HG03175 (cell line): ENCODE measurements around the gene DIP2C.
A peak's percentile ranks its signal among the peaks of the same experiment; 100 is the strongest.
"Not testable (repeated sequence)": the region's sequence is repeated elsewhere in the genome, so short reads cannot be mapped to it uniquely, and the experiment has no call there.

Source experiments
- ATAC-seq: cut with Tn5 transposase; IDR thresholded peaks from one replicate; pipeline ENCODE4 v1.9.1; 2021; ENCODE audit warnings: mild to moderate bottlenecking, moderate library complexity; ENCODE audit not compliant: unreplicated experiment

Gene DIP2C

DNA sequence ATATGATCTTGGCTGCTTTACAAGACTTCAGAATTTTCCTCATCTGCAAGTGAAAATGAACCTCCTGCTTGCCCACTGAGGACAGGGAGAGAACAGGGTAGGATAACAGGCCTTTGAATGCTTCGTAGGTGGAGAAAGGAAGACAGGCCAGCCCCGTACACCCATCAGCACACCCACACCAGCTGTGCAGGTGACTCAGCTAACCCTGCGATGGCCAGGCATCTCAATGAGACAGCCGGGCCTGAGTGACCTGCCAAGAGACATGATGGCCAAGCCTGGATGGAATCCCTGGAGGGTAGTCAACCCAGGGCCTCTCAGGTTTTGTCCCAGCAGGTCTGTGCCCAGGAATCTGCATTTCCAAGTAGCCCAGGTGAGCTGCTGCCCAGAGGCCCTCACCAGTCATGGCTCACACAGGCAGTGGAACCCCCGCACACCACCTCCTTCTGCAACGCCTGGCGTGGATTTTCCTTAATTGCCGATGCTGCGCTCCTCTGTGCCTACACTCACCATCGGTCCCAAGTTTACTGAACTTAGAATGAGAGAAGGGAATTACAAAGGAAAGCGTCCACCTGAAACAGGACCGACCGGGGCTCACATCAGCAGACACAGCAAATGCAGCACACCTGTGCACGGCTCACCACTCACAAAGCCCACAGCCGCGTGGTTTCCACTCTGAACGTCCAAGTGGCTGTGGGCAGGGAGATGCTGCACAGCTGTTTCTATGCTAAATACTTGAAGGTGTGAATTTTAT, 163.7 kb downstream of the DIP2C start:
- ATAC-seq = no peak

DNA sequence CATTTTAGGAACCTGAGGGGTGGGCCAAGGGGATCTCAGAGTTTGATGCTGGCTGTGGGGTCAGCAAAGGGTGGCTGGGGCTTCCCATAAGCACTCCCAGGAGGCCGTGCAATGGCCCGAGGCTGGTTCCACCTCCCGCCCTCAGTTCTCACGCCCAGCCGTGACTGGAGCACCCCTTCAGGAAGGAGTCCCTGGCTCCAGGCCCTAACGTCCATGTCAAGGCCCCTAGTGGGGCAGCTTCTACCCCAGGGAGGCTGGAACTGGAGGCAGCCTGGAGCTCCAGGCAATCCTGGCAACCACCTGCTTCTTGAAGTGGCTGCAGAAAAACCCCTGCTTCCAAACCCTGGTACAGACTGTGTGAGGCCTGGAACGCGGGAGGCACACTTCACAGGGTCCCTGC, 165.5 kb downstream of the DIP2C start:
- ATAC-seq = no peak

DNA sequence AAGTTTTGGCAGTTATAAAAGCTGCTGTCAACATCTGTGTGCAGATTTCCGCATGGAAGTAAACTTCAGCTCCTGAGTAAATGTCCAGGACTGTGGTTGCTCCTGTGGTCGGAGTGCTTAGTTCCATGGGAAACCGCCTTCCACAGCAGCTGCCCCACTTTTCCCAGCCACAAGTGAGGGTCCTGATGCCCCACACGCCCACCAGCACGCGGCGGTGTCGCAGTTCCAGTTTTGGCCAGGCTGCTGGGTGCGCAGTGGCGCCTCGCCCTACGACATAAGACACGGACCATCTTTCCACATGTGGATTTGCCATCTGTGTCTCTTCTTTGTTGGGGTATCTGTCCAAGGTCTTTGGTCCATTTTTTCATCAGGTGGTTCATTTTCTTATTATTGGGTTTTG, 167.1 kb downstream of the DIP2C start:
- no peak for ATAC-seq

DNA sequence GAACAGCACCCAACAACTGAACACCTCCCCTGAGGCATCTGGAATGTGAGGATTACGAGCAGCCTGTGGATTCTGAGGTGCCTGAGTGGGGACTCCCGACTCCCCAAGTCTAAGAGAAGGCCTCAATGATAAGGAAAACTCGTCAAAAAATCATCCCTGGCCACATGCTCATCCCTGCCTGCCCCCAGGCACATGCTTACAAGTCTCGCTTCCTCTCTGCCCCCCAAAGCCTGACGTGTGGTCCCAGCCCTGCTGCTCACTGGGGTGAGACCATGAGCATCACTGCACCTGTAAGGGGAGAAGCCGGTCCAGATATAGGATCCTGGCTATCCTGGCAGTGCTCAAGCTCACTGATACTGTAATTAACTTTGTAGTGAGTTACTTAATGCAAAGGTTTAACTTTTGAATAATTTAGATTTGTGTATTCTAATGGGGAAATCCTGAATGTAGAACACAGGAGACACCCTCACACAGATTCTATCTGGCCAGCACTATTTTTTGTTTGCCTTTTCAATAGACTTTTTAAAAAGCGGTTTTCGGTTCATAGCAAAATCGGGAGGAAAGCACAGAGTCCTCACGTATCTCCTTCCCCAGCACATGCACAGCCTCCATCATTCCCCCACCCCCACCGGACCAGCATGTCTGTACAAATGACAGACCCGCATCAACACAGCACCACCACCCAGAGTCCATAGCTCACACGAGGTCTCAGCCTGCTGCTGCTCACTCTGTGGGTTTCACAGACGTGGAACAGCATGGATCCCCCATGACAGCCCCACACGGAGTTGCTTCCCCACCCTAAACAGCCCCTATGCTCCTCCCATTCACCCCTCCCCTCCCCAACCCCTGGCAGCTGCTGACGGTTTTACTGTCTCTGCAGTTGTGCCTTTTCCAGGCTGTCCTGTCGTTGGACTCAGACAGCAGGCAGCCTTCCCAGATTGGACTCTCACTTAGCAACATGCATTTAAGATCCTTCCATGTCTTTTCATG, 167.9 kb downstream of the DIP2C start:
- no peak for ATAC-seq

DNA sequence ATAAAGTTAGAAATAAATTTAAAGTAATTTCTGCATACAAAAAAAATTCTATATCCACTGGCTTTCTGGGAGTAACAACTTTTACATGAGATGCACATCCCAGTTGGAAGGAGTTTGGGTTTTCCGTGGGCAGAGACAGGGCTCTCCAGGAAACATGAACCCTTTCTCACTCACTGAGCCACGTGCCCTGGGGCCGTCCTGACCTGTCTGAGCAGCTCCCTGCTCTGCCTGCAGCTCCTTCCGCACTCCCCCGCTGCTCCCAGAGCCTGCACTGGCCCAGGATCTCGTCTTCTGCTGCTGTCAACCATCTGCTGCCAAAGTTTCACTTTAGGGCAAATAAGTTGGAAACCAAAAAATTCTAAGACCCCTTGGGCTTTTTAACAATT, 169.1 kb downstream of the DIP2C start:
- no peak for ATAC-seq

DNA sequence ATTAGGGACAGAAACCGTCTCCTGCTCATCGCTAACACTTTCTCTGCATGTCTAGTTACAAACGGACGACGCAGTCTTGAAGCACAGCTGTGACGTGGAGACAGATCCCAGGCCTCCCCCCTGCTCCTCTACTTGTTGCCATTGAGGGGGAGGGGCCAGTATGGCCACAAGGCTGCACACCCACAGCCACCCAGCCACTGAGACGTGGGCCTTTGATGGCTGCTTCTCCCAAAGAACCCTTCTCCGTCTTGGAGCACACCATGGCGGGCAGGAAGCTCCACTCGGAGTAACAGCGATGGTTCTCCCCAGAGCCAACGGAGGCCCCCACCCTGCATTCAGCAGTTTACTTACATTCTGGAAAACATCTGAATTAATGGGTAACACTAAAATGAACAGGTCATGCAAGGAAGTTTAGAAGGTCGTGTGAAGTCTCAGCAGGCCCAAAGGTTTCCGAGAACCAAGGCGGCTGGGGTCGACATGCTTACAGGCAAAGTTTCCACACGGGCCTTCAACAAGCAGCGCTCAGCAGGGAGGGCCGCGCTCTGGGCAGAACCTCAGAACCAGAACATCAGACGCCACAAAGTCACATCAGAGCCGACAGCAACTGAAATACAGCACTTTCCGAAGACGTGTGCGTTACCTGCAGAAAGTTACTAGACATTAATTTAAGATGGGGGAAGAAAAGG, 169.6 kb downstream of the DIP2C start:
- ATAC-seq = no peak

DNA sequence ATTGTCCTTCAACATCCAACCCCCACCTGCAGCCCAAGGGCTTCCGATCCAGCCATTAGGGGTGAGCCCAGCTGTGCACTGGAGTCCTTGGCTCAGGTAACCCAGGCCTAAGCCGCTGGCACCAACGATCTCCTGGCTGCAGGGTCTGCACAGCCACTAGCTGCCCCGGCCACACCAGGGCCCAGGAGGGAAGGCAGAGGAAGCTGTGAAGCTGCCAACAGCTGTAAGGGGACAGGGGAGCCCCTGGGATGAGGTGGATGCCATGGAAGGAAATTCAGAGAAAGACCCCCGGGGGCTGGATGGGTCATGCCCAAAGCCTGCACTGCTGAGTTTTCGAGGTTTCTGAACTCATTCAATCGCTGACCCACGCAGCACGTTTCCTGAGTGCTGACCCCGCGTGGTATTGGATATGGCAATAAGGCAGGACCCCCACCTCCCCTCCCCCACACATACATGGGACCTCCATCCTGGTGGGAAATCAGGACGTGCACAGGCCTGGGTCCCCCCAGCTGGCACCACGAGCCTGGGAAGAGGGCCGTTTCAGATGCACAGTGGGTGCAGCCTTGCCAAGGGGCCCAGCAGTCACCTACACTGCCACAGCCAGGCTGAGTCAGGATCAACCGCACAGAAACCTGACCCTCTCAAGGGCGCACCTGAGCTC, 170.3 kb downstream of the DIP2C start:
- no peak for ATAC-seq

DNA sequence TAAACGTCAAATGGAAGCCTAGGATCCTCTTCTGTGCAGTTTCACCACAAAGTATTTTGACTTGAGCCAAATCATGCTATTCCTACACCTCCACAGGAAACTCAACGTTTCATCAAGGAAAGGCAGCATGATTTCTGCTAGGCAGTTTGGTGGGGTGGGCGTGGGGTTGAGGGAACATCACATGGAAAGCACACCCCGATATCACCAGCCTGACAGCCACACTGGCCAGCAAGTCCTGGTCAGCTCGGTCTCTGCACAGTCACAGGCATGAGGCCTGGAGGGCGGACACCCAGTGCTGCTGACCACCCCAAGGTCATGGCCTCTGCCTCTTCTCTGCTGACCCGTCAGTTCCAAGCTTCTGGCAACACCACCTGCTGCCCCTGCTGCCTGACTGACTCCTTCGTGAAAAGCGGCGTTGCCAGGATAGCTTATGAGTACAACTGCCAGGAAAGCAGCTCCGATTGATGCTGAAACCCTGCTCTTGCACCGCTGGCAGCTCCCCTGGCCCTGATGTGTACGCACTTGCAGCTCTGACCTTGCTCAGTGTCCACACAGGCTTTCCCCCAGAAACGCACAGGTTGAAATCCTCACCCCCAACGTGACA, 171.5 kb downstream of the DIP2C start:
- ATAC-seq = no peak

DNA sequence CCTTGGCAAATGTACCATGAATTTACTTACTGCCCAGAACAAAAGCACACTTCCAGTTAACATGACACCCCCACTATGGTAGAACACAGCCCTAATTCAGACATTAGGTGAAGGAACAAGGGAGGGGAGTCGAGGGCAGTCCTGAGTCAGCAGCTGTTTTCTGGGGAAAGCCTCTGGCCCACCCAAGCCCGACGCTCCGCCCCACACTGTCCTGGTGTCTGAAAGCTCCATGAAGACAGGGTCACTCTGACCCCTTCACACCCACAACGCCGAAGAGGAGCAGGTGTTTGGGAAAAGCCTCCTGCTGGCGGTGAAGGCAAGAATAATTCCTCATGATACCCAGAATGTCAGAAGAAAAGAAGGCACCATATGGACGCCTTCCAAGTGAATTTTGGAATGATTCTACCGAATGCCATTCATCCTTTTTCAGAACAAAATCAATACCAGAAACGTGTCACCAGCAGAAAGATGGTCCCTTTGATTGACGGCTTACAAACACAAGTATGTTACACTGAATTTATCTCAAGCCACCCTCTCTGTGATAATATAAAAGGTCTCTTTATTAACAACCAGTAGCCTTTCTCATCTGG, 172.1 kb downstream of the DIP2C start:
- ATAC-seq = no peak

DNA sequence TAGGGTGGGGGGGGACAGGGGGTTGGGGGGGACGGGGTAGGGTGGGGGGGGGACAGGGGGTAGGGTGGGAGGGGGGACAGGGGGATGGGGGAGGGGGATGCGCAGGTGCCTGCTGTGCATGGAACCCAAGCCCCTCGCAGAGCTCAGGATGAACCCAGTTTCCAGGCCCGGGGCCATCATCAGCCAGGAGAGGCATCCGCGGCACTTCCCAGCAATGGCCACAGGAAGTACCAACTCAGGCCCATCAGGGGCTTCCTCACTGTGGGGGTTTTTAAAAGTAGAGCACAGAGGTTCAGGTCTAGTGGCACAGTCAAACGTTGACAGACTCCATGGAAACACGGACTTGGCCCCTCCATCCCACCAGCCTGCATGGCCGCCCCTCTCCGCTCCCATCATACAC, 172.7 kb downstream of the DIP2C start:
- ATAC-seq = no peak

DNA sequence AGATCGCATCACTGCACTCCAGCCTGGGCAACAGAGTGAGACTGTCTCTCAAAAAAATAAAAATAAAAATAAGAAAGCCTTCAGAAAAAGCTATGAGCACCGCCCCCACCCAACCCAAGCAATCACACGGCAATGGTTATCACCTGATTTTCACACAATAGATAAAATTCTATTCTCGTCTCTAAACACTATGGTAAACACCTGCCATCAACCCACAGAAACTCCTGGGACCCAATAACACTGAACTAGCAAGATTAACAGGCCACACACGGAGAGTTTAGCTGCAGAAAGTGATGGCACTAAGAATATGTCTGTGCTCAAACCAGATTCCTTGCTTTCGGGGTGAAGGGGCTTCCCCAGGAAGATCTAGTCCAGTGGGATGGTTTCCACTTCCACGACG, 173.8 kb downstream of the DIP2C start:
- no peak for ATAC-seq

DNA sequence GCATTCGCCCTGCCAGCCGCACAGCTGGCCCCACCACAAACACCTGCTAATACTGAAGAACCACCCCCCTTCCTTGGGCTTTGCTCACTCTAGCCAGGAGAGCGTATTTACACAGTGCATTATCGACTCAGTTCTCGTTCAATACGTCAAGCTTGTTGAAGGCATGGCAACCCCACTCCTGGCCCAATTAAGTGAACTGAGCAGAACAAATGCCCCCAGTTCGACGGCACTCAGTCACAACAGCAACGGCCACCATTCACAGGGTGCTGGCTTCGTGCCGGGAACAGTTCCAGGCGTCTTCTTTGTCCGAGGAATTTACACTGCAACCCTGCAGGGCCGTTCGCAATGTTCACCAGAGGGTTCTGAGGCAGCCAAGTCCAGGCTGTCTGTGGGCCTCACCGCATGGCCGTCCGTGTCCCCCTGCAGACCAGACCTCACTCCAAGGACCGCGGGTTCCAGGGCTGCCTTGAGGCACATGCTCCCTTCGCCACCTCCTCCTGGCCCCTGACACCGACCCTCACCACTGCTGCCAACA, 175.3 kb downstream of the DIP2C start:
- ATAC-seq = no peak

DNA sequence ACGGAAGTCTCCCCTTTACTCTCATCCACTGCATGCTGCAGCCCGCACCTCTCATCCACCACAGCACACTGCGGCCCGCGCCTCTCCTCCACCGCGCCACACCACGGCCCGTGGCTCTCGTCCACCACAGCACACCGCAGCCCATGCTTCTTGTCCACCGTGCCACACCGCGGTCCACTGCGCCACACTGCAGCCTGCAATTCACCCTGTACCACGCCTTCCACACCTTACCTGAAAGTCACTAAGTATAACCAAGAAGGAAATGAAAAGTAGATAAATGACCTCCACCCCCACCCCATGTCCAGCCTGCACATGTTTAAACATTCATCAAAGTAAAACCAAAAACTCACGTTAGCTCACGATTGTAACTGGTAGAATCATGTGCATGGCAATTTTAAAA, 176.1 kb downstream of the DIP2C start:
- peak; percentile 50 for ATAC-seq

DNA sequence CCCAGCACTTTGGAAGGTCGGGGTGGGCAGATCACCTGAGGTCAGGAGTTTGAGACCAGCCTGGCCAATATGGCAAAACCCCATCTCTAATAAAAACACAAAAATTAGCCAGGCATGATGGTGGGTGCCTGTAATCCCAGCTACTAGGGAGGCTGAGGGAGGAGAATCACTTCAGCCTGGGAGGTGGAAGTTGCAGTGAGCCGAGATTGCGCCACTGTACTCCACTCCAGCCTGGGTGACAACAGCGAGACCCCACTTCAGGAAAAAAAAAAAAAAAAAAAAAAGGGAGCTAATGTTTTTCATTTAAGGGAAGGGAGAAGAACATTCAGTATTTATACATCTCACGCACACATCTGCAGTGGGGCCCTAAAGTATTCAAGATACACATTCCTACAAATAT, 176.8 kb downstream of the DIP2C start:
- ATAC-seq = not testable (repeated sequence)

DNA sequence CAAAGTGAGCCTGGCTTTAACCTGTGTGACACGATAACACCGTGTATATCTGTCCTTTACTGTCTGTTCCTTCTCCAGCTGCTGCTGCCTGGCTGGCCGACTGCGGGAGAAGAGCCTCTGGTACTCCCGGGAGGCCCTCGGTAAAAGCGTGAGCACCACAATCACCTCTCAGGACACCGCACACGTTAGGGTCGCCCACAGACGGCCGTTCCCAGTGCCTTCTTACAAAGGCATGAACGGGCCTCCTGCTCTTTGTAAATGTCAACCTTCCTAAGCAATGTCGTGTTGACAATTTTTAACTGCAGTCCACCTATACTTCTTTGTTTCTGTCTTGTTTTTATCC, 177.6 kb downstream of the DIP2C start:
- no peak for ATAC-seq

DNA sequence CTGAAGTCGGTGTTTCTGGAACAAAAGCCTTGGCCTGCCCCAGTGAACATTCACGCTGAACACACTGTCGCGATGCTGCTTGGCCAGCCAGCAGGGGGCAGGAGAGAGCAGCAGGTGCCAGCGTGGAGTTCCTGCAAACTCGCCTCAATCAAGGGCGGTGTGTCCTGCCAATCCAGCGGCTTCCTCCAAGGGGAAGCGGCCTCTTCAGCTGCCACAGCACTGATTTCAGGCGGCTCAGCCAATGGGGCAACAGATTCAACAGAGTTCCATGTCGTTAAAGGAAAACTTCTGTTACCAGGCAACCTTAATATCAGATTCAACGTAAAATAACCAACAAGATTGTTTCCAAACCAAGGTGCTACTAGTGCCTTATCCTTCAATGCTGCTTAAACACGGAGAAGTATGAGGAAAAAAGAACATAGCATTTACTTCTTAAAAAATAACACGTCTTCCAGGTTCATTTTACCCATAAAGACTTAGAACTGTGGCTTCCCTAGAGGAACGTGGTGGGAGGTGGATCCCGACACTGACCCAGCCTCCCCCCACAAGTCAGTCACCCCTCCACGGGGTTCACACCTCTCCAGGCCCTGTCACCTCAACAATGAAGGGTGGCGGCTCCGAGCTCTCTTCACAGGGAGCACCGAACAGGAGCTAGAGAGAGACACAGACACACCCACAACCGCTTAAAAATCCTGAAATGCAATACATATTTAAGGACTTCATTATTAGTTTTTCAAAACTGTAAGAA, 178.2 kb downstream of the DIP2C start:
- ATAC-seq = peak; percentile 58

DNA sequence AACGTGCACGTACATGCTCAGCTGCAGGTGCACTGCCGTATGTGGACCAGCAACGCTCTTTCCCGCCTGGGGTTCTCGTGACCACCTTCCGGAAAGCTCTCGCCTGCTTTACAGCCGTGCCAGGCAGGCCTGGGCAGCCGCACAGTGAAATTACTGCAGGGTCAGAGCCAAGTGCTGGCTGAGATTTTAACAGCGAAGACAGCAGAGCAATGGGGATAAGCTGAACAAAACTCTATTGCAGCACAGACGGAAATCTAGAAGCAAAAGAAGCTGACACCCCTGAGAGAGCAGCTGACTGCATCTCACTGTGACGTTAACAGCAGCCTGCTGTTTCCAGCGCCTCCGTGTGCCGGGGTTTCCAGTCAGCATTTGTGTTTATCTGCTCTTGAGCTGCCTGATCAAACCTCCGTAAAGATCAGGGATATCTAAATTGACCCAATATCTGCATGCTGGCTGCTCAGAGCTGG, 179.0 kb downstream of the DIP2C start:
- ATAC-seq = no peak

DNA sequence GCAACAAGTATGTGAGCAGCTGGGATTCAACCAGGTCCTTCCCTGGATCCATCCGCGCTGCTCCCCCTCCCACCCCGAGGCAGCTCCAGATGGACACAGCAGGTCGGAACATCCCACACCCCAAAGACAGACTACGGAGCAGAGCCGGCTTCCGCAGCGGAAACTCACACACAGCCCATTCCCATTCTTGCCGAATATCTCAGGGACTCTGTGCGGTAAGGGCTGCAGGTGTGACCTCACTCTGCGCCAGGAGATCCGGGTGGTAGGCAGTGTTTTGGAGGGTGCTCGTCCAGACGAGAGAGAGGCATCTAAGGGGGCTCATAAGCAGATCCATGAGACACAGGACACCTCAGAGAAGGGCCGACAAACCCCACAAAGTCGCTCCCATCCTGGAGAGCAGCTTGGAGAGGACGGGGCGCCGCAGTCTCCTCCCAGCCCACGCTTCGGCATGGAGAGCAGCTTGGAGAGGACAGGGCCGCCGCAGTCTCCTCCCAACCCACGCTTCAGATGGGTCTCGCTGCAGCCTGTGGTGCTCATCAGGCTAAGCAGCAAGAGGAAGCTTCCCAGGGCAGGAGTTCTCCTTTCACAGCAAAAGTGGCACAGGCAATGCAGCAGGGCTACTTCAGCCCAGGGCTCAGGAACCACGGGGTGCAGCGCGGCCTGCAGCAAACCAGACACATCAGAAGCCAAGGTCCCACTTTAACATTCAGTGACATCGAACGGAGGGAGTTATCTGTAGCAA, 179.9 kb downstream of the DIP2C start:
- ATAC-seq = no peak

DNA sequence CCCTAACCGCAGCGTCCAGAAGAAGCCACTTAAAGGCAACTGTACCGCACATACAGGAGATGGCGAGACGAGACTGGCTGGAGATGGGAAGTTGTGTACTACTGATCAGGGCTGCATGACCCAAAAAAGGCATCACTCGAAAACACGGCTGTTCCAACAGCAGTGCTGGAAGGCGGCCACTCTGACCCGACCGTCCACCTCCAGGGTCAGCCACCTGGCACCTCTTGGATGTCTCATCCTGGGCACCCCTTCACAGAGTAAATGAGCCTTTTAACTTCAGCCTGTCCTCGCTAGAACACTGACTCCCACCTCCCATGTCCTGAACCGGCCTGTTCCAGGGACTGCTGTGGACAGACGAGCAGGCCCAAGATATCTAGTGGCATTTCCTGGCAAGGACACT, 180.7 kb downstream of the DIP2C start:
- no peak for ATAC-seq
